OCI-LY3 (cell line): ENCODE data around the gene IL33.

ENCODE experiments used
- H2AFZ ChIP-seq: fragments of 200-600, 300-600 bp; shearing (Covaris generic); 2 replicates; pipeline ENCODE4 v1.6.0; 2014; ENCODE audit warnings: antibody characterized with exemption, low read depth, low read length
- H3K27ac ChIP-seq: fragments of 200-600, 300-600 bp; sonication (generic); 2 replicates; pipeline ENCODE4 v1.5.1; 2014; ENCODE audit warnings: mild to moderate bottlenecking, low read length, moderate library complexity, mixed read lengths
- H3K27me3 ChIP-seq: fragments of 200-600, 300-600 bp; sonication (generic); 2 replicates; pipeline ENCODE4 v1.6.1; 2014; ENCODE audit warnings: low read depth, low read length, mixed read lengths
- H3K36me3 ChIP-seq: fragments of 200-600, 300-600 bp; sonication (generic); replicated peaks from 2 replicates; pipeline ENCODE3; 2014; ENCODE audit warnings: low read depth, low read length, mixed read lengths
- H3K4me1 ChIP-seq: fragments of 300-600, 200-600 bp; sonication (generic); 2 replicates; pipeline ENCODE4 v1.6.1; 2014; ENCODE audit warnings: low read length, mixed read lengths
- H3K4me2 ChIP-seq: fragments of 200-600, 300-600 bp; sonication (generic); 2 replicates; pipeline ENCODE4 v1.6.1; 2014; ENCODE audit warnings: low read length, mixed read lengths
- H3K4me3 ChIP-seq: fragments of 300-600, 200-600 bp; sonication (generic); 2 replicates; pipeline ENCODE4 v1.5.1; 2014; ENCODE audit warnings: antibody characterized with exemption, mild to moderate bottlenecking, low read length, moderate library complexity
- H3K79me2 ChIP-seq: fragments of 300-600, 200-600 bp; shearing (Covaris generic); 2 replicates; pipeline ENCODE4 v1.6.1; 2014; ENCODE audit warnings: mild to moderate bottlenecking, low read length, mixed read lengths
- H3K9ac ChIP-seq: fragments of 300-600, 200-600 bp; shearing (Covaris generic); 2 replicates; pipeline ENCODE4 v1.6.0; 2014; ENCODE audit warnings: mild to moderate bottlenecking, low read length, moderate library complexity
- H3K9me3 ChIP-seq: fragments of 200-600, 300-600 bp; shearing (Covaris generic); 2 replicates; pipeline ENCODE4 v1.6.1; 2014; ENCODE audit warnings: low read length, mixed read lengths; ENCODE audit not compliant: insufficient read depth
- H4K20me1 ChIP-seq: fragments of 200-600, 300-600 bp; sonication (generic); 2 replicates; pipeline ENCODE4 v1.6.1; 2016; ENCODE audit warnings: low read length, mixed read lengths; ENCODE audit not compliant: insufficient read depth
- CTCF ChIP-seq: fragments of 200-600, 300-600 bp; sonication (generic); IDR thresholded peaks from 2 replicates; pipeline ENCODE4 v1.5.1; 2014; ENCODE audit warnings: antibody characterized with exemption, low read length, low read depth
- EZH2phosphoT487 ChIP-seq: fragments of 200-600 bp; shearing (Covaris generic); IDR thresholded peaks from 2 replicates; pipeline ENCODE4 v1.6.1; 2018; ENCODE audit warnings: antibody characterized with exemption, mixed run types, low read depth

Gene IL33

GRCh38 chr9:6214903-6215302 is 704 bp upstream of the IL33 start:
- Histone ChIP-seq H2AFZ (no peak overlapping the region), H3K4me3 (no peak overlapping the region), H3K9ac (no peak overlapping the region)

GRCh38 chr9:6216002-6216401 is 395 bp downstream of the IL33 start:
- Histone ChIP-seq H3K4me3 (no peak overlapping the region), H3K27ac (no peak overlapping the region)

More at GRCh38 chr9:6214903-6215302, 704 bp upstream of the IL33 start:
- no peak for TF ChIP-seq CTCF
- no peak for TF ChIP-seq EZH2phosphoT487
- no peaks in the 10 kb centered on the region for H3K4me1 ChIP-seq
- no peaks in the 10 kb centered on the region for H3K36me3 ChIP-seq
- H3K79me2 ChIP-seq, result no peaks in the 10 kb centered on the region
- H4K20me1 ChIP-seq, result no peaks in the 10 kb centered on the region
- peaks cover 11% of the 10 kb centered on the region; the same call in 1 of the 2 replicates for H3K27me3 ChIP-seq
- H3K9me3 ChIP-seq, result 0 out of 2 replicates have a peak, but pooled peaks cover 7% of the 10 kb centered on the region
- no peak overlapping the region for H3K27ac ChIP-seq
- no peak overlapping the region for H3K4me2 ChIP-seq

GRCh38 chr9:6216951-6217350 is 1.3 kb downstream of the IL33 start:
- H3K79me2 ChIP-seq, result no peaks in the 10 kb centered on the region
- H3K27me3 ChIP-seq, result peaks cover 11% of the 10 kb centered on the region; the same call in 1 of the 2 replicates
- no peaks in the 10 kb centered on the region for H3K4me1 ChIP-seq
- no peak overlapping the region for H3K4me3 ChIP-seq
- H3K4me2 ChIP-seq, result no peak overlapping the region
- no peak overlapping the region for H2AFZ ChIP-seq
- H4K20me1 ChIP-seq, result no peaks in the 10 kb centered on the region
- no peaks in the 10 kb centered on the region for H3K36me3 ChIP-seq
- no peak for TF ChIP-seq EZH2phosphoT487
- no peak for TF ChIP-seq CTCF
- H3K27ac ChIP-seq, result no peak overlapping the region
- H3K9me3 ChIP-seq, result no peaks in the 10 kb centered on the region
- no peak overlapping the region for H3K9ac ChIP-seq

More at GRCh38 chr9:6216002-6216401, 395 bp downstream of the IL33 start:
- Histone ChIP-seq H3K36me3 (no peaks in the 10 kb centered on the region), H3K27me3 (peaks cover 11% of the 10 kb centered on the region; the same call in 1 of the 2 replicates), H3K79me2 (no peaks in the 10 kb centered on the region), H3K9me3 (no peaks in the 10 kb centered on the region), H4K20me1 (no peaks in the 10 kb centered on the region), H3K4me2 (no peak overlapping the region), H3K4me1 (no peaks in the 10 kb centered on the region), H2AFZ (no peak overlapping the region), H3K9ac (no peak overlapping the region)
- TF ChIP-seq CTCF (no peak), EZH2phosphoT487 (no peak)

GRCh38 chr9:6218099-6218502 is 2.5 kb downstream of the IL33 start:
- peaks cover 11% of the 10 kb centered on the region; the same call in 1 of the 2 replicates for H3K27me3 ChIP-seq
- no peaks in the 10 kb centered on the region for H3K9me3 ChIP-seq
- no peak overlapping the region for H3K27ac ChIP-seq
- no peaks in the 10 kb centered on the region for H3K4me1 ChIP-seq
- no peaks in the 10 kb centered on the region for H3K79me2 ChIP-seq
- H3K9ac ChIP-seq, result no peak overlapping the region
- no peak for TF ChIP-seq EZH2phosphoT487
- TF ChIP-seq CTCF, result no peak
- no peak overlapping the region for H3K4me2 ChIP-seq
- no peak overlapping the region for H2AFZ ChIP-seq
- H4K20me1 ChIP-seq, result no peaks in the 10 kb centered on the region
- H3K36me3 ChIP-seq, result no peaks in the 10 kb centered on the region
- no peak overlapping the region for H3K4me3 ChIP-seq
